ENCODE measurements around the gene SIRT3.

SIRT3 gene

GRCh38 chr11:253160-253885 lies 17.2 kb upstream of the SIRT3 start:
- H3K9me3 ChIP-seq (replicated peaks; ENCODE audit: insufficient read depth, low read length), result no peaks in the 10 kb centered on the region
- no peak overlapping the region for H3K27ac ChIP-seq (ENCODE audit: low read length)
- TF ChIP-seq EZH2 (optimal IDR thresholded peaks at IDR 0.05; ENCODE audit: low read depth, low read length) (no peak), EZH2phosphoT487 (IDR thresholded peaks at IDR 0.05; ENCODE audit: low read length) (no peak), CTCF (IDR thresholded peaks at IDR 0.05; ENCODE audit: low read length) (no peak)
- no peaks in the 10 kb centered on the region for H3K9me2 ChIP-seq (replicated peaks; ENCODE audit: insufficient read depth, low read length)
- no peak overlapping the region for H3K4me2 ChIP-seq (ENCODE audit: low read depth, low read length)
- 0 out of 2 replicates have a peak, but pooled peaks cover 7% of the 10 kb centered on the region for H3K36me3 ChIP-seq (replicated peaks; ENCODE audit: insufficient read depth, low read length)
- no peak overlapping the region for H2AFZ ChIP-seq (ENCODE audit: low read length)
- no peak overlapping the region for H3K9ac ChIP-seq (ENCODE audit: low read length)
- H3K4me1 ChIP-seq (ENCODE audit: low read length), result no peaks in the 10 kb centered on the region
- H3F3A ChIP-seq (ENCODE audit: insufficient read depth, low read length), result no peaks in the 10 kb centered on the region; the same call in 1 of the 2 replicates
- H4K20me1 ChIP-seq (ENCODE audit: insufficient read depth, low read length), result no peaks in the 10 kb centered on the region
- no peak overlapping the region for H3K4me3 ChIP-seq (ENCODE audit: low read length)
- no peaks in the 10 kb centered on the region for H3K27me3 ChIP-seq (replicated peaks; ENCODE audit: insufficient read depth, low read length)
- no peaks in the 10 kb centered on the region for H3K79me2 ChIP-seq (ENCODE audit: low read length)
- DNase-seq, result no peak

GRCh38 chr11:252666-253065 lies 16.5 kb upstream of the SIRT3 start:
- Histone ChIP-seq H3K4me1 (ENCODE audit: low read length) (no peaks in the 10 kb centered on the region), H3K9me3 (replicated peaks; ENCODE audit: insufficient read depth, low read length) (no peaks in the 10 kb centered on the region), H3K9me2 (replicated peaks; ENCODE audit: insufficient read depth, low read length) (no peaks in the 10 kb centered on the region), H3K4me2 (ENCODE audit: low read depth, low read length) (no peak overlapping the region), H3K36me3 (replicated peaks; ENCODE audit: insufficient read depth, low read length) (peaks cover 12% of the 10 kb centered on the region; the same call in 1 of the 2 replicates), H3K79me2 (ENCODE audit: low read length) (no peaks in the 10 kb centered on the region), H2AFZ (ENCODE audit: low read length) (no peak overlapping the region), H3K4me3 (ENCODE audit: low read length) (no peak overlapping the region), H3K9ac (ENCODE audit: low read length) (no peak overlapping the region), H3K27ac (ENCODE audit: low read length) (no peak overlapping the region), H4K20me1 (ENCODE audit: insufficient read depth, low read length) (no peaks in the 10 kb centered on the region), H3F3A (ENCODE audit: insufficient read depth, low read length) (no peaks in the 10 kb centered on the region; the same call in 1 of the 2 replicates), H3K27me3 (replicated peaks; ENCODE audit: insufficient read depth, low read length) (no peaks in the 10 kb centered on the region)
- TF ChIP-seq CTCF (IDR thresholded peaks at IDR 0.05; ENCODE audit: low read length) (no peak), EZH2 (optimal IDR thresholded peaks at IDR 0.05; ENCODE audit: low read depth, low read length) (no peak), EZH2phosphoT487 (IDR thresholded peaks at IDR 0.05; ENCODE audit: low read length) (no peak)
- DNase-seq, result no peak

DNA sequence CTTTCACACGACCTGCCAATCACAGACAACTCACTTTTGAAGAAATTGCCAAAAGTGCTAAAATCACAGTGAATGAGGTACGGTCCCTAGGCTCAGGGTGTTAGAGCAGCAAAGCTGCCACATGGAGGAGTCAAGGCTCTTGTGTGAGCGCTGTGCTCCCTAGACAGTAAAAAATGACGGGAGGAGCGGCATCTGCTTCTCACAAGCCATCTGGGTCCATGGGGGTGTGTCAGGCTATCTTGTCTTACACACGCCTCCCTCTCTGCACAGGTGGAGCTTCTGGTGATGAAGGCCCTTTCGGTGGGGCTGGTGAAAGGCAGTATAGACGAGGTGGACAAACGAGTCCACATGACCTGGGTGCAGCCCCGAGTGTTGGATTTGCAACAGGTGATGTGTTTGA lies 15.4 kb upstream of the SIRT3 start:
- H3K4me2 ChIP-seq (ENCODE audit: low read depth, low read length), result no peak overlapping the region
- H3K4me3 ChIP-seq (ENCODE audit: low read length), result no peak overlapping the region
- H4K20me1 ChIP-seq (ENCODE audit: insufficient read depth, low read length), result no peaks in the 10 kb centered on the region
- H3K9ac ChIP-seq (ENCODE audit: low read length), result no peak overlapping the region
- peaks cover 12% of the 10 kb centered on the region; the same call in 1 of the 2 replicates for H3K36me3 ChIP-seq (replicated peaks; ENCODE audit: insufficient read depth, low read length)
- no peaks in the 10 kb centered on the region; the same call in 1 of the 2 replicates for H3F3A ChIP-seq (ENCODE audit: insufficient read depth, low read length)
- no peaks in the 10 kb centered on the region for H3K27me3 ChIP-seq (replicated peaks; ENCODE audit: insufficient read depth, low read length)
- H2AFZ ChIP-seq (ENCODE audit: low read length), result no peak overlapping the region
- H3K79me2 ChIP-seq (ENCODE audit: low read length), result no peaks in the 10 kb centered on the region
- DNase-seq, result no peak
- no peak overlapping the region for H3K27ac ChIP-seq (ENCODE audit: low read length)
- H3K4me1 ChIP-seq (ENCODE audit: low read length), result no peaks in the 10 kb centered on the region
- H3K9me3 ChIP-seq (replicated peaks; ENCODE audit: insufficient read depth, low read length), result no peaks in the 10 kb centered on the region
- no peaks in the 10 kb centered on the region for H3K9me2 ChIP-seq (replicated peaks; ENCODE audit: insufficient read depth, low read length)
- TF ChIP-seq EZH2phosphoT487 (IDR thresholded peaks at IDR 0.05; ENCODE audit: low read length), result no peak
- no peak for TF ChIP-seq EZH2 (optimal IDR thresholded peaks at IDR 0.05; ENCODE audit: low read depth, low read length)
- TF ChIP-seq CTCF (IDR thresholded peaks at IDR 0.05; ENCODE audit: low read length), result no peak
